HG02759 (cell line): Measurements from ENCODE around the gene PCNX2.

Experiments
- ATAC-seq: cut with Tn5 transposase; IDR thresholded peaks from one replicate; pipeline ENCODE4 v1.9.1; 2021; ENCODE audit warnings: mild to moderate bottlenecking, moderate library complexity; ENCODE audit not compliant: unreplicated experiment

PCNX2 gene

GRCh38 chr1:232968391-232968790 lies 327.1 kb downstream of the PCNX2 start:
- no peak for ATAC-seq

GRCh38 chr1:232966663-232967062 lies 328.9 kb downstream of the PCNX2 start:
- no peak for ATAC-seq

GRCh38 chr1:232965912-232966217 lies 329.7 kb downstream of the PCNX2 start:
- no peak for ATAC-seq

GRCh38 chr1:232965124-232965911 lies 330.2 kb downstream of the PCNX2 start:
- ATAC-seq, result peak; percentile 61

- ATAC-seq, result no peak
These were observed 330.9 kb downstream of the PCNX2 start for GRCh38 chr1:232964601-232965000.

GRCh38 chr1:232962761-232963745 lies 332.5 kb downstream of the PCNX2 start:
- no peak for ATAC-seq

GRCh38 chr1:232958067-232958466 lies 337.5 kb downstream of the PCNX2 start:
- ATAC-seq, result no peak

- no peak for ATAC-seq
These were observed 339.4 kb downstream of the PCNX2 start for GRCh38 chr1:232956081-232956480.

GRCh38 chr1:232954594-232955365 lies 340.7 kb downstream of the PCNX2 start:
- ATAC-seq, result no peak

GRCh38 chr1:232952514-232953499 lies 342.7 kb downstream of the PCNX2 start:
- peak; percentile 54 for ATAC-seq

GRCh38 chr1:232951605-232952004 lies 343.9 kb downstream of the PCNX2 start:
- no peak for ATAC-seq

GRCh38 chr1:232951180-232951579 lies 344.3 kb downstream of the PCNX2 start:
- ATAC-seq, result no peak

- ATAC-seq, result peak; percentile 90
These were observed 345.0 kb downstream of the PCNX2 start, which contains the start of gene NTPCR for GRCh38 chr1:232950197-232951176. Gene NTPCR, plus strand, starts transcription at chr1:232950611. Its CDS starts 100 bp downstream, at chr1:232950711.

GRCh38 chr1:232949636-232950196 lies 345.8 kb downstream of the PCNX2 start:
- no peak for ATAC-seq

- ATAC-seq, result no peak
These were observed 351.2 kb downstream of the PCNX2 start for GRCh38 chr1:232944347-232944746.

GRCh38 chr1:232943679-232944252 lies 351.8 kb downstream of the PCNX2 start:
- ATAC-seq, result no peak

- no peak for ATAC-seq
These were observed 352.9 kb downstream of the PCNX2 start for GRCh38 chr1:232942413-232943294.
